ENCODE data around the gene HNRNPF. TPM values are rescaled to one million over a fixed set of nuclear protein-coding genes. Genes with fewer than 3 reads are reported as not detected.

Gene HNRNPF
- total RNA-seq, 1 donor from 2014 or later = 351 TPM

- DNase-seq (ENCODE audit: low read depth) (peak; percentile 89), FAIRE-seq (no peak)
- Histone ChIP-seq H3K4me3 (ENCODE audit: low read depth, low read length) (peak overlapping the region; percentile 51), H3K36me3 (ENCODE audit: control insufficient read depth, insufficient read depth, low read length) (no peaks in the 10 kb centered on the region), H3K27me3 (ENCODE audit: control insufficient read depth, insufficient read depth, low read length) (no peaks in the 10 kb centered on the region)
- TF ChIP-seq CTCF (IDR thresholded peaks at IDR 0.05; ENCODE audit: insufficient read depth, low read length, severe bottlenecking) = peak; percentile 64
Measured at GRCh38 chr10:43362191-43362839, 46.7 kb downstream of the HNRNPF start.

GRCh38 chr10:43361547-43362190 is 47.3 kb downstream of the HNRNPF start:
- Histone ChIP-seq H3K36me3 (ENCODE audit: control insufficient read depth, insufficient read depth, low read length) (no peaks in the 10 kb centered on the region), H3K4me3 (ENCODE audit: low read depth, low read length) (peak overlapping the region; percentile 51), H3K27me3 (ENCODE audit: control insufficient read depth, insufficient read depth, low read length) (no peaks in the 10 kb centered on the region)
- no peak for TF ChIP-seq CTCF (IDR thresholded peaks at IDR 0.05; ENCODE audit: insufficient read depth, low read length, severe bottlenecking)
- DNase-seq (ENCODE audit: low read depth) (no peak), FAIRE-seq (no peak)

GRCh38 chr10:43360086-43360485 is 48.9 kb downstream of the HNRNPF start:
- no peak for TF ChIP-seq CTCF (IDR thresholded peaks at IDR 0.05; ENCODE audit: insufficient read depth, low read length, severe bottlenecking)
- no peaks in the 10 kb centered on the region for H3K27me3 ChIP-seq (ENCODE audit: control insufficient read depth, insufficient read depth, low read length)
- no peaks in the 10 kb centered on the region for H3K36me3 ChIP-seq (ENCODE audit: control insufficient read depth, insufficient read depth, low read length)
- DNase-seq (ENCODE audit: low read depth) = peak; percentile 27
- no peak for FAIRE-seq
- no peak overlapping the region for H3K4me3 ChIP-seq (ENCODE audit: low read depth, low read length)

GRCh38 chr10:43355749-43356371 is 53.1 kb downstream of the HNRNPF start:
- Histone ChIP-seq H3K27me3 (ENCODE audit: control insufficient read depth, insufficient read depth, low read length) (no peaks in the 10 kb centered on the region), H3K36me3 (ENCODE audit: control insufficient read depth, insufficient read depth, low read length) (no peaks in the 10 kb centered on the region), H3K4me3 (ENCODE audit: low read depth, low read length) (no peak overlapping the region)
- TF ChIP-seq CTCF (IDR thresholded peaks at IDR 0.05; ENCODE audit: insufficient read depth, low read length, severe bottlenecking) = no peak
- DNase-seq (ENCODE audit: low read depth) (peak; percentile 86), FAIRE-seq (no peak)

GRCh38 chr10:43354879-43355380 is 54.1 kb downstream of the HNRNPF start:
- DNase-seq (ENCODE audit: low read depth) = no peak
- FAIRE-seq = no peak
- H3K27me3 ChIP-seq (ENCODE audit: control insufficient read depth, insufficient read depth, low read length) = no peaks in the 10 kb centered on the region
- no peak overlapping the region for H3K4me3 ChIP-seq (ENCODE audit: low read depth, low read length)
- H3K36me3 ChIP-seq (ENCODE audit: control insufficient read depth, insufficient read depth, low read length) = no peaks in the 10 kb centered on the region
- TF ChIP-seq CTCF (IDR thresholded peaks at IDR 0.05; ENCODE audit: insufficient read depth, low read length, severe bottlenecking) = no peak

Measured in bronchial epithelial cell (primary cell).